Caco-2 (cell line): ENCODE measurements around the gene ATP10D. TPM values are rescaled to one million over a fixed set of nuclear protein-coding genes. Genes with fewer than 3 reads are reported as not detected.

ENCODE experiments used
- BruUV-seq: library from RNA; stranded (reverse); fragments of 400-500 nt; replicated peaks from 2 replicates; lab custom pipeline; 2021; lab: Mats Ljungman, UMichigan
- CTCF ChIA-PET: fragments of 300-600 bp; sonication (Branson Sonifier 250); formaldehyde crosslinking; loops from one replicate; lab custom pipeline; 2022; ENCODE audit warnings: antibody characterized with exemption; lab: Charles Lee
- POLR2A ChIA-PET: fragments of 300-600 bp; sonication (Branson Sonifier 250); formaldehyde crosslinking; loops from one replicate; lab custom pipeline; 2022; ENCODE audit warnings: antibody characterized with exemption; lab: Charles Lee
- DNase-seq, 2 experiments: peaks; one replicate each; pipeline versions ENCODE4 v3.0.0 to v3.0.0-alpha.2; 2020 to 2022
- H3K27me3 ChIP-seq: replicated peaks from 2 replicates; pipeline ENCODE4 v1.6.0; 2011; ENCODE audit warnings: low read length; ENCODE audit not compliant: control insufficient read depth, insufficient read depth
- H3K36me3 ChIP-seq: 2 replicates; pipeline ENCODE4 v1.5.1; 2011; ENCODE audit warnings: low read length; ENCODE audit not compliant: control insufficient read depth, insufficient read depth
- H3K4me1 ChIP-seq: fragments of 250-450 bp; sonication (Bioruptor Pico); 2 replicates; pipeline ENCODE4 v1.5.1; 2020; ENCODE audit warnings: mild to moderate bottlenecking
- H3K4me3 ChIP-seq: 2 replicates; pipeline ENCODE4 v1.5.1; 2011; ENCODE audit warnings: low read depth, mild to moderate bottlenecking, control low read depth, low read length
- H3K9me3 ChIP-seq: fragments of 250-450 bp; sonication (Bioruptor Pico); 2 replicates; pipeline ENCODE4 v1.5.1; 2020; ENCODE audit warnings: mild to moderate bottlenecking, moderate library complexity
- H3K27ac Mint-ChIP-seq: one replicate; pipeline ENCODE4 v1.8.0; 2022; ENCODE audit warnings: mixed read lengths; ENCODE audit not compliant: unreplicated experiment
- H3K27me3 Mint-ChIP-seq: one replicate; pipeline ENCODE4 v1.8.0; 2022; ENCODE audit warnings: mixed read lengths; ENCODE audit not compliant: insufficient read depth, unreplicated experiment
- H3K36me3 Mint-ChIP-seq: one replicate; pipeline ENCODE4 v1.8.0; 2022; ENCODE audit warnings: mild to moderate bottlenecking, mixed read lengths; ENCODE audit not compliant: insufficient read depth, unreplicated experiment
- H3K4me1 Mint-ChIP-seq: one replicate; pipeline ENCODE4 v1.8.0; 2022; ENCODE audit warnings: low read depth, mixed read lengths; ENCODE audit not compliant: unreplicated experiment
- H3K4me3 Mint-ChIP-seq: one replicate; pipeline ENCODE4 v1.8.0; 2022; ENCODE audit warnings: mild to moderate bottlenecking, moderate library complexity, mixed read lengths; ENCODE audit not compliant: unreplicated experiment
- H3K9me3 Mint-ChIP-seq: one replicate; pipeline ENCODE4 v1.8.0; 2022; ENCODE audit warnings: mixed read lengths; ENCODE audit not compliant: unreplicated experiment
- CTCF ChIP-seq, 2 experiments: fragments of 200-600 bp in 1 of 2; IDR thresholded peaks; 1 replicate in 1 of 2; 2 replicates in 1 of 2; pipeline versions ENCODE4 v1.5.1 to v1.8.0; 2011 to 2022; ENCODE audit warnings: antibody characterized with exemption in 1 of 2, control low read depth in 1 of 2, inconsistent platforms in 1 of 2, low read depth in 1 of 2, low read length in 1 of 2, mild to moderate bottlenecking in 1 of 2, moderate library complexity in 1 of 2; ENCODE audit not compliant: insufficient read depth in 1 of 2, severe bottlenecking in 1 of 2, unreplicated experiment in 1 of 2
- intact Hi-C: fragments of 100-400 bp; cut with micrococcal nuclease; formaldehyde crosslinking; loops from one replicate; pipeline ENCODE4 v1.10.0; 2022; ENCODE audit not compliant: unreplicated experiment
- total RNA-seq: library from RNA; stranded (reverse); gene quantifications from 2 replicates; pipeline ENCODE4 v1.2.3, GENCODE V29; 2022

Gene ATP10D
- total RNA-seq, 1 experiment from 2014 or later: 44.5 TPM

GRCh38 chr4:47500776-47501175 is 15.7 kb downstream of the ATP10D start:
- Mint-ChIP-seq H3K9me3 (no peaks in the 10 kb centered on the region), H3K27me3 (no peaks in the 10 kb centered on the region), H3K36me3 (no peaks in the 10 kb centered on the region), H3K4me3 (no peak overlapping the region), H3K27ac (no peak overlapping the region), H3K4me1 (no peaks in the 10 kb centered on the region)
- no peaks in the 10 kb centered on the region for H3K36me3 ChIP-seq
- no peaks in the 10 kb centered on the region for H3K4me1 ChIP-seq
- no TSS peak for BruUV-seq
- ChIA-PET POLR2A (no interaction called here), CTCF (no interaction called here)
- DNase-seq: no peak
- no peaks in the 10 kb centered on the region for H3K27me3 ChIP-seq
- no peak overlapping the region for H3K4me3 ChIP-seq
- H3K9me3 ChIP-seq: no peaks in the 10 kb centered on the region
- no peak for TF ChIP-seq CTCF (IDR thresholded peaks at IDR 0.05; ENCODE audit: insufficient read depth in 1 of 2, low read depth in 1 of 2, low read length in 1 of 2, severe bottlenecking in 1 of 2, unreplicated experiment in 1 of 2)
- intact Hi-C loops: no loop called here

- no peak overlapping the region for H3K27ac Mint-ChIP-seq
- intact Hi-C loops: no loop called here
- Histone ChIP-seq H3K27me3 (no peaks in the 10 kb centered on the region), H3K4me1 (no peaks in the 10 kb centered on the region), H3K36me3 (no peaks in the 10 kb centered on the region), H3K9me3 (no peaks in the 10 kb centered on the region), H3K4me3 (no peak overlapping the region)
- H3K4me3 Mint-ChIP-seq: no peak overlapping the region
- H3K27me3 Mint-ChIP-seq: no peaks in the 10 kb centered on the region
- H3K36me3 Mint-ChIP-seq: no peaks in the 10 kb centered on the region
- DNase-seq: no peak
- POLR2A ChIA-PET: no interaction called here
- H3K4me1 Mint-ChIP-seq: no peaks in the 10 kb centered on the region
- no peak for TF ChIP-seq CTCF (IDR thresholded peaks at IDR 0.05; ENCODE audit: insufficient read depth in 1 of 2, low read depth in 1 of 2, low read length in 1 of 2, severe bottlenecking in 1 of 2, unreplicated experiment in 1 of 2)
- H3K9me3 Mint-ChIP-seq: no peaks in the 10 kb centered on the region
- no TSS peak for BruUV-seq
- CTCF ChIA-PET: no interaction called here
Measured at GRCh38 chr4:47505147-47505546, 20.1 kb downstream of the ATP10D start.

DNA sequence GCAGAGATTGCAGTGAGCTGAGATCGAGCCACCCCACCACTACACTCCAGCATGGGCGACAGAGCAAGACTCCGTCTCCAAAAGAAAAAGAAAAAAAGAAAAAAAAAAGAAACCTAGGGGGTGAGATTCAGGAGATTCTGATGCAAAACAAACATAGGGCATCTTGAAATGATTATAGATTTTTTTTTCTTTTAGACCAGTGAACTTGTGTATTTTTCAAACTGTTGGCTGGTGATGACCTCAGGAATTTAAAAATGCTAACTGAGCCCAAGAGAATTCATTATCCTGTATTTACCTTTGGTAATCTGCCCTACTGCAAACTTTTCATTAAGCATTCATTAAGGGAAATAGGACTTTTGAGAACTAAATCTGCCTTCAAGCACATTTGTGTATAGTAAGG is 20.6 kb downstream of the ATP10D start:
- Histone ChIP-seq H3K4me1 (no peaks in the 10 kb centered on the region), H3K27me3 (no peaks in the 10 kb centered on the region), H3K36me3 (no peaks in the 10 kb centered on the region), H3K9me3 (no peaks in the 10 kb centered on the region), H3K4me3 (no peak overlapping the region)
- BruUV-seq: no TSS peak
- TF ChIP-seq CTCF (IDR thresholded peaks at IDR 0.05; ENCODE audit: insufficient read depth in 1 of 2, low read depth in 1 of 2, low read length in 1 of 2, severe bottlenecking in 1 of 2, unreplicated experiment in 1 of 2): no peak
- Mint-ChIP-seq H3K4me1 (no peaks in the 10 kb centered on the region), H3K9me3 (no peaks in the 10 kb centered on the region), H3K36me3 (no peaks in the 10 kb centered on the region), H3K27ac (no peak overlapping the region), H3K4me3 (no peak overlapping the region), H3K27me3 (no peaks in the 10 kb centered on the region)
- CTCF ChIA-PET: no interaction called here
- POLR2A ChIA-PET: no interaction called here
- intact Hi-C loops: no loop called here
- DNase-seq: no peak
